H1 (cell line): ENCODE results near the gene E2F8. TPM values are rescaled to one million over a fixed set of nuclear protein-coding genes. Genes with fewer than 3 reads are reported as not detected.

ENCODE experiments used
- CTCF ChIA-PET: fragments of 300-600 bp; sonication (Branson Sonifier 250); formaldehyde crosslinking; loops from one replicate; lab custom pipeline; 2021; ENCODE audit not compliant: partially characterized antibody; lab: Charles Lee
- POLR2A ChIA-PET: fragments of 300-600 bp; sonication (Branson Sonifier 250); formaldehyde crosslinking; loops from one replicate; lab custom pipeline; 2021; ENCODE audit warnings: inconsistent platforms; ENCODE audit not compliant: partially characterized antibody; lab: Charles Lee
- DNase-seq, 2 experiments: peaks; one replicate each; pipeline versions ENCODE4 v3.0.0 to v3.0.0-alpha.2; 2010 to 2022; ENCODE audit warnings: low spot score in 2 of 2, low read depth in 1 of 2, mixed read lengths in 1 of 2
- FAIRE-seq: peaks from 2 replicates; lab custom pipeline; 2011; peaks lifted over from hg19 to GRCh38; lab: Jason Lieb, UNC
- H2AFZ ChIP-seq: 2 replicates; pipeline ENCODE4 v1.8.1; 2012; ENCODE audit warnings: low read length, inconsistent platforms
- H2AK5ac ChIP-seq: 2 replicates; pipeline ENCODE4 v1.6.1; 2013; ENCODE audit warnings: low read depth, low read length
- H2BK120ac ChIP-seq: replicated peaks from 2 replicates; pipeline ENCODE3; 2013; ENCODE audit warnings: low read depth, low read length, inconsistent platforms
- H2BK12ac ChIP-seq: 2 replicates; pipeline ENCODE4 v1.6.1; 2013; ENCODE audit warnings: low read depth, low read length
- H2BK15ac ChIP-seq: 2 replicates; pipeline ENCODE4 v1.6.1; 2013; ENCODE audit warnings: low read length
- H2BK20ac ChIP-seq: 2 replicates; pipeline ENCODE4 v1.6.1; 2013; ENCODE audit warnings: low read length
- H2BK5ac ChIP-seq: 2 replicates; pipeline ENCODE4 v1.6.1; 2013; ENCODE audit warnings: low read depth, low read length
- H3K14ac ChIP-seq: 2 replicates; pipeline ENCODE4 v1.6.1; 2013; ENCODE audit warnings: inconsistent platforms; ENCODE audit not compliant: insufficient read length
- H3K18ac ChIP-seq: 2 replicates; pipeline ENCODE4 v1.6.1; 2013; ENCODE audit warnings: low read length; ENCODE audit errors: extremely low read depth
- H3K23ac ChIP-seq: 2 replicates; pipeline ENCODE4 v1.6.1; 2013; ENCODE audit warnings: inconsistent platforms; ENCODE audit not compliant: insufficient read length
- H3K23me2 ChIP-seq: 2 replicates; pipeline ENCODE4 v1.6.1; 2013; ENCODE audit warnings: low read depth, low read length
- H3K27ac ChIP-seq: 2 replicates; pipeline ENCODE4 v1.6.1; 2011; ENCODE audit warnings: low read depth, low read length, inconsistent platforms
- H3K27me3 ChIP-seq, 4 experiments: replicated peaks in 1 of 4; 1 replicate in 1 of 4; 2 replicates in 3 of 4; pipeline versions ENCODE4 v1.6.1 to v1.8.1; 2011 to 2013; ENCODE audit warnings: low read length in 3 of 4, mild to moderate bottlenecking in 3 of 4, inconsistent platforms in 2 of 4, mixed read lengths in 2 of 4, moderate library complexity in 1 of 4; ENCODE audit not compliant: control insufficient read depth in 3 of 4, insufficient read depth in 3 of 4; ENCODE audit errors: extremely low read depth in 1 of 4
- H3K36me3 ChIP-seq, 4 experiments: 2 replicates each; pipeline versions ENCODE4 v1.6.1 to v1.8.1; 2011 to 2013; ENCODE audit warnings: mild to moderate bottlenecking in 4 of 4, low read length in 3 of 4, moderate library complexity in 2 of 4, control low read depth in 1 of 4, inconsistent platforms in 1 of 4; ENCODE audit not compliant: insufficient read depth in 4 of 4, control insufficient read depth in 2 of 4
- H3K4ac ChIP-seq: replicated peaks from 2 replicates; pipeline ENCODE3; 2013; ENCODE audit warnings: low read length, low read depth, mixed read lengths, inconsistent platforms; ENCODE audit not compliant: insufficient read length
- H3K4me1 ChIP-seq, 4 experiments: replicated peaks in 1 of 4; 1 replicate in 1 of 4; 2 replicates in 3 of 4; pipeline versions ENCODE4 v1.6.1 to v1.8.1; 2011 to 2013; ENCODE audit warnings: low read length in 3 of 4, inconsistent platforms in 2 of 4, mixed read lengths in 1 of 4; ENCODE audit not compliant: insufficient read depth in 4 of 4, control insufficient read depth in 3 of 4
- H3K4me2 ChIP-seq, 2 experiments: 2 replicates each; pipeline versions ENCODE4 v1.6.1 to v1.8.1; 2011 to 2013; ENCODE audit warnings: low read depth in 2 of 2, low read length in 2 of 2, control low read depth in 1 of 2, inconsistent platforms in 1 of 2, mild to moderate bottlenecking in 1 of 2; ENCODE audit not compliant: insufficient read depth in 1 of 2
- H3K4me3 ChIP-seq, 4 experiments: fragments of 200-600, 300-600 bp in 1 of 4; sonication (generic), shearing (Covaris generic), sonication (Bioruptor Twin) in 1 of 4; 2 replicates each; pipeline versions ENCODE4 v1.5.1 to v1.8.1; 2011 to 2016; ENCODE audit warnings: low read length in 4 of 4, low read depth in 3 of 4, control low read depth in 2 of 4, inconsistent platforms in 2 of 4, mild to moderate bottlenecking in 2 of 4, mixed read lengths in 1 of 4, moderate library complexity in 1 of 4; ENCODE audit not compliant: insufficient read depth in 2 of 4; ENCODE audit errors: extremely low read depth in 1 of 4
- H3K56ac ChIP-seq: replicated peaks from 2 replicates; pipeline ENCODE3; 2013; ENCODE audit warnings: low read depth, mild to moderate bottlenecking, mixed read lengths, low read length, inconsistent platforms; ENCODE audit not compliant: insufficient read length
- H3K79me1 ChIP-seq: 2 replicates; pipeline ENCODE4 v1.6.1; 2013; ENCODE audit warnings: low read depth, low read length, control low read depth
- H3K79me2 ChIP-seq, 2 experiments: 2 replicates each; pipeline versions ENCODE4 v1.6.1 to v1.8.1; 2012 to 2013; ENCODE audit warnings: low read length in 2 of 2, mild to moderate bottlenecking in 2 of 2, inconsistent platforms in 1 of 2; ENCODE audit not compliant: insufficient read depth in 2 of 2, control insufficient read depth in 1 of 2
- H3K9ac ChIP-seq, 4 experiments: replicated peaks in 1 of 4; 1 replicate in 1 of 4; 2 replicates in 3 of 4; pipeline versions ENCODE4 v1.6.1 to v1.8.1; 2011 to 2013; ENCODE audit warnings: low read depth in 3 of 4, low read length in 3 of 4, control low read depth in 2 of 4, mild to moderate bottlenecking in 2 of 4, moderate library complexity in 2 of 4, inconsistent platforms in 1 of 4; ENCODE audit errors: extremely low read depth in 1 of 4
- H3K9me3 ChIP-seq, 2 experiments: 2 replicates each; pipeline versions ENCODE4 v1.6.1 to v1.8.1; 2012 to 2013; ENCODE audit warnings: mild to moderate bottlenecking in 2 of 2, moderate library complexity in 2 of 2, control low read depth in 1 of 2, inconsistent platforms in 1 of 2, low read depth in 1 of 2, low read length in 1 of 2, mixed read lengths in 1 of 2; ENCODE audit not compliant: insufficient read depth in 2 of 2
- H4K20me1 ChIP-seq, 2 experiments: replicated peaks in 1 of 2; 2 replicates each; pipeline versions ENCODE3 to v1.8.1; 2011 to 2013; ENCODE audit warnings: inconsistent platforms in 2 of 2, low read length in 2 of 2, mild to moderate bottlenecking in 1 of 2; ENCODE audit not compliant: insufficient read depth in 2 of 2, control insufficient read depth in 1 of 2
- H4K5ac ChIP-seq: 2 replicates; pipeline ENCODE4 v1.6.1; 2013; ENCODE audit warnings: low read length, low read depth, mixed read lengths, inconsistent platforms; ENCODE audit not compliant: insufficient read length
- H4K8ac ChIP-seq: 2 replicates; pipeline ENCODE4 v1.8.0; 2013; ENCODE audit warnings: mild to moderate bottlenecking, moderate library complexity, low read length, inconsistent platforms; ENCODE audit not compliant: insufficient read depth; ENCODE audit errors: extremely low read depth
- H4K91ac ChIP-seq: replicated peaks from 2 replicates; pipeline ENCODE3; 2013; ENCODE audit warnings: low read length, mixed read lengths, inconsistent platforms; ENCODE audit not compliant: insufficient read length
- BACH1 ChIP-seq: IDR thresholded peaks from 2 replicates; pipeline ENCODE4 v1.6.1; 2012; ENCODE audit warnings: low read length, improper control_type of control experiment
- EZH2 ChIP-seq: fragments of 200-600 bp; sonication (generic); IDR thresholded peaks from 2 replicates; pipeline ENCODE4 v1.7.1; 2012; ENCODE audit warnings: low read depth, mild to moderate bottlenecking, moderate library complexity, low read length, inconsistent platforms; ENCODE audit not compliant: severe bottlenecking
- GTF2F1 ChIP-seq: IDR thresholded peaks from 2 replicates; pipeline ENCODE4 v1.6.1; 2012; ENCODE audit warnings: low read depth, low read length, improper control_type of control experiment, borderline replicate concordance
- NANOG ChIP-seq: IDR thresholded peaks from 2 replicates; pipeline ENCODE4 v1.6.1; 2011; ENCODE audit warnings: low read length, low read depth, mild to moderate bottlenecking, inconsistent platforms; ENCODE audit not compliant: insufficient read depth, poor library complexity, severe bottlenecking
- SP4 ChIP-seq: IDR thresholded peaks from 2 replicates; pipeline ENCODE4 v1.6.1; 2012; ENCODE audit warnings: low read length, inconsistent platforms
- WGBS, 2 experiments: shearing (Covaris generic) in 1 of 2; methylation state at CpG; one replicate each; pipeline versions ENCODE4 v1.1.6 to v1.1.7; 2013 to 2015; ENCODE audit warnings: low lambda C conversion rate in 2 of 2, mixed read lengths in 2 of 2, inconsistent platforms in 1 of 2, low coverage in 1 of 2, missing lambda C conversion rate in 1 of 2; ENCODE audit not compliant: insufficient replicate concordance in 2 of 2, insufficient coverage in 1 of 2, insufficient read length in 1 of 2; ENCODE audit errors: extremely low coverage in 1 of 2, missing lambda C conversion rate in 1 of 2; 5-methylcytosine and 5-hydroxymethylcytosine counted together
- polyA plus RNA-seq, 7 experiments: library from polyadenylated mRNA; depleted of rRNA in 3 of 7; stranded (reverse) in 5 of 7; unstranded in 2 of 7; fragments of >200 nt in 5 of 7; fragments of 200-250 nt in 2 of 7; gene quantifications; 1 replicate in 5 of 7; 2 replicates in 1 of 7; 4 replicates in 1 of 7; pipeline versions ENCODE4 v1.2.1 to v1.2.3, GENCODE V29; 2011 to 2013; ENCODE audit warnings: missing spikeins in 2 of 7, mixed read lengths in 2 of 7
- total RNA-seq: library from RNA; stranded (reverse); fragmentation: NEBNext Ultra II Directional; extraction: Animal tissue kit (Norgen Biotek cat#: 25700); gene quantifications from 2 replicates; pipeline ENCODE4 v1.2.1, GENCODE V29; 2021

The E2F8 gene
- total and polyA plus RNA-seq, 2 of the 8 experiments (the other 6 are each of a cell fraction or from before 2014, with no cell fraction given), result 5.4 to 11.4 TPM

GRCh38 chr11:19220903-19221724 is 19.6 kb downstream of the E2F8 start:
- Histone ChIP-seq H2BK15ac (no peak overlapping the region), H3K23me2 (no peaks in the 10 kb centered on the region), H3K27me3 (no peaks in the 10 kb centered on the region), H3K56ac (no peak overlapping the region), H4K20me1 (no peaks in the 10 kb centered on the region), H4K5ac (no peak overlapping the region), H2BK12ac (no peak overlapping the region), H4K91ac (no peak overlapping the region), H3K9me3 (no peaks in the 10 kb centered on the region), H3K4ac (no peak overlapping the region), H3K27ac (no peak overlapping the region), H3K9ac (no peak overlapping the region), H4K8ac (no peak overlapping the region), H3K4me1 (peaks cover 0 to 3% (median 0%) of the 10 kb centered on the region in 4 experiments; a peak in 1 of 7 replicates), H3K14ac (no peak overlapping the region), H2BK20ac (no peak overlapping the region), H2BK120ac (no peak overlapping the region), H3K4me2 (no peak overlapping the region), H2AFZ (no peak overlapping the region), H3K18ac (no peak overlapping the region), H2BK5ac (no peak overlapping the region), H3K79me1 (no peaks in the 10 kb centered on the region), H3K4me3 (no peak overlapping the region), H3K36me3 (peaks cover 0 to 16% (median 8%) of the 10 kb centered on the region in 4 experiments; a peak in 6 of 8 replicates), H3K79me2 (no peaks in the 10 kb centered on the region), H3K23ac (no peak overlapping the region), H2AK5ac (no peak overlapping the region)
- DNase-seq (no peak), FAIRE-seq (no peak)
- POLR2A ChIA-PET, result no interaction called here
- CTCF ChIA-PET, result interaction anchor here (1.2 to 1.3 kb wide), 2 partner anchors 117 to 144 kb away, joined by 3 read pairs; no protein-coding TSS in a partner anchor
- 75% methylated on average over 3 of the region's 3 CpGs; no CpG with 5 or more reads in 1 of the 2 experiments for WGBS, 2 experiments
- TF ChIP-seq GTF2F1 (no peak), EZH2 (no peak), BACH1 (no peak), NANOG (no peak), SP4 (no peak)
